Measurements from ENCODE around the gene OR7A5. TPM values are rescaled to one million over a fixed set of nuclear protein-coding genes. Genes with fewer than 3 reads are reported as not detected.
"Not testable (repeated sequence)": the region's sequence is repeated elsewhere in the genome, so short reads cannot be mapped to it uniquely, and the experiment has no call there.

The OR7A5 gene
- total RNA-seq, 1 donor from 2014 or later: not detected

DNA sequence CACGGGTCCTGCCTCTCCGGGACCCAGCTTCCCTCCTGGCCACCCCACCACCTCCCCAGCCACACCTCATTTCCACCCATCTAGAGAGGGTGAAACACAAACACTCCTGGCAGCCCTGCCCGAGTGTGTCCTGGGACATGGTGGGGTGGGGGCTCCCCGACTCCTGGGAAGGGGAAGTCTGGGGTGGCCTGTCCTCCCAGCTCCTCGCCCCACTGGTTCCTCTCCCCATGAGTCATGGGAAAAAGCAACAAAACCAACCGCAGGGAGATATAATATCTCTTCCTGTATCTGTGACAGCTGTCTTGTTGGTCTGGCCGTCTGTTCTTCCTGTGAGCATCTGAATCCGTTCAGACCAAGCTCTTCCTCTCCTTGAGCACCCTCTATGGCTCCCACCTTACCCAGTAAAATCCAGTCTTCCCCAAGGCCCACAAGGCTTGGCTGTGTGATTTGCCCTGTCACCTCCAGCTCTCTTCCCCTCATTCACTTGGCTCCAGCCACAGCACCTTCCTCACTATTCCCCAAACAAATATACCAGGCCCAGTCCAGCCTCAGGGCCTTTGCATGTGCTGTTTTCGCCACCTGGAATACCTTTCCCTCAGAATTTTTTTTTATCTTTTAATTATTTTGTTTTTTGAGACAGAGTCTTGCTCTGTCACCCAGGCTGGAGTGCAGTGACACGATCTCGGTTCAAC lies 49.7 kb downstream of the OR7A5 start:
- peak in 1 of 2 donors; percentile 36 for DNase-seq (ENCODE audit: low read depth in 2 of 2)

DNA sequence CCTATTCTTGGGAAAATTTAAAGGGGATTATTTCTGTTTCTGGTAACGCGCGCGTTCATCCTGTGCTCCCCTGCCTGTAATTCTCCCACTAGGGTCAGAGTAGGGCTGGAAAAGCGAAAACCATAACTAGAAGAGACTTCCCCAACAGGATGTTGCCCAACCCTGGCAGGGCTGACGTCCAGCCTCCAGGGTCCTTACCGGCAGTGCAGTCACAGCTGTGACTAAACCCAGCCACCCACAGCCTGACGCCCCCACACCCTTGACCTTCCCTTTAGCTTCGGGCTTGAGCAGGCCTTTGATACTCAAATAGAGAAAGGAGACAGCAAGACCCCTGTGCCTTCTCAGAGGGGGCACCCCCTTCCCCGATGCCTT lies 50.3 kb downstream of the OR7A5 start:
- peak; percentile 26 to 27 for DNase-seq (ENCODE audit: low read depth in 2 of 2)

GRCh38 chr19:14783410-14783998 lies 51.5 kb downstream of the OR7A5 start:
- not testable (repeated sequence) for DNase-seq (ENCODE audit: low read depth in 2 of 2)

DNA sequence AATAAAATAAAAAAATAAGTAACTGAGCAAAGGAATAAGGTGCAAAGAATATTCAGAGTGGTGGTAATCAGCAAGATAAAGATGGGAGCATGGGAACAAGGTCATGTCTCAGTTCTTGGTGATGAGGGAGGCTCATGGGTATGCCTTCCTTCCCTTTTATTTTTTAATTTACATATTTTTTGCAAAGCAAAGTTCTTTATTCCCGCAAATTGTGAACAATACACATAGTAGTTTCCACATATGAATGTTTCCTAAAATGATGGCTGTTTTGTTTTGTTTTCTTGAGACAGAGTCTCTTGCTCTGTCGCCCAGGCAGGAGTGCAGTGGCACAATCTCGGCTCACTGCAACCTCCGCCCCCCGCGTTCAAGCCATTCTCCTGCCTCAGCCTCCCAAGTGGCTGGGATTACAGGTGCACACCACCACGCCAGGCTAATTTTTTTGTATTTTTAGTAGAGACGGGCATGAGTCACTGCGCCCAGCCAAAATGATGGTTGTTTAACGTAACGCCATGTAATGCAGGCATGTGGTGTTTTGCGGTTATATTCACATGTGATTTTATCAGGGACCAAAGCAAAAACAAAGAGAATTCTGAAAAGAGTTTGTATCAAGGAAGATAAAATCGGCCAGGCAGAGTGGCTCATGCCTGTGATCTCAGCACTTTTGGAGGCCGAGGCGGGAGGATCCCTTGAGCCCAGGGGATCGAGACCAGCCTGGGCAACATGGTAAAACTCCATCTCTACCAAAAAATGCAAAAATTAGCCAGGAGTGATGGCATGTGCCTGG lies 52.2 kb downstream of the OR7A5 start:
- DNase-seq (ENCODE audit: low read depth in 2 of 2): no peak

DNA sequence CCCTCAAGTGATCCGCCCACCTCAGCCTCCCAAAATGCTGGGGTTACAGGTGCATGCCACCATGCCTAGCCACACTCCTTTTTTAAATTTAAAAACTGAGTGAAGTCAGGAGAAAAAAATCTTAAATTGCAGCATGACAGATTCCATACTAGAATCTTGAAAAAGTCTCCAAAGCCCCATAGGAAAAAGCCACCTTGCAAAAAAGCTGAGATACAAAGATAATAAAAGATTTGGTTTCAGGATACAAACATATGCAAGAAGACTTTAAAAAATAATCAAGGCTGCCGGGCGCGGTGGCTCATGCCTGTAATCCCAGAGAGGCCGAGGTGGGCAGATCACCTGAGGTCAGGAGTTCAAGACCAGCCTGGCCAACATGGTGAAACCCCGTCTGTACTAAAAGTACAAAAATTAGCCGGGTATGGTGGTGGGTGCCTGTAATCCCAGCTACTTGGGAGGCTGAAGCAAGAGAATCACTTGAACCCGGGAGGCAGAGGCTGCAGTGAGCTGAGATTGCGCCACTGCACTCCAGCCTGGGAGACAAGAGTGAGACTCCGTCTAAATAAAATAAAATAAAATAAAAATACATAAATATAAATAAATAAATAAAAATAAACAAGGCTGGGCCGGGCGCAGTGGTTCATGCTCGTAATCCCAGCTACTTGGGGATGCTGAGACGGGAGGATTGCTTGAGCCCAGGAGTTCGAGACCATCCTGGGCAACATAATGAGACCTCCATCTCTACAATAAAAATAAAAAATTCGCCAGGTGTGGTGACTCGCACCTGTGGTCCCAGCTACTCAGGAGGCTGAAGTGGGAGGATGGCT lies 53.1 kb downstream of the OR7A5 start:
- DNase-seq (ENCODE audit: low read depth in 2 of 2): not testable (repeated sequence)

DNA sequence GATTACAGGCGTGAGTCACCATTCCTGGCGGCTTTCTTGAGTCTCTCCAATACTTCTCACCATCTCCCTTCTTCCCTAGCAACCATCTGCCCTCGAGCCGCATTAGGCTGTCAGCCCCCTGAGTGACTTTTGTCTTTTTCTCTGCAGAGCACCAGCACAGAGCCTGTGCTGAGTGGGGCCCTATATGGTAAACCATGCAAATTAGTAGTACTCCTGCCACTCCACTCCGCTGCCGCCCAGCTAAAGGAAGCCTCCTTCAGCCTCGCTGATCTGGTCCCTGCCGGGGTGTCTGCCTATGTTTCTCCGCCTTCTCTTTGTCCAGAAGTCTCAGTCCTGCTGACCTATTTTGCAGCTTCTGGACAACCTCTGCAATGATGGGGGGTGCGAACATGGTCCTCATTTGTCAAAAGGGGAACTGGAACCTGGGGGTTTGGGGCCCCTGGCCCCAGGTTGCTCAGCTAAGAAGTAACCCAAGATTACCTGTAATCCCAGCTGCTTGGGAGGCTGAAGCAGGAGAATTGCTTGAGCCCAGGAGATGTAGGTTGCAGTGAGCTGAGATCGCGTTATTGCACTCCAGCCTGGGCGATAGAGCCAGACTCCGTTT lies 54.3 kb downstream of the OR7A5 start:
- DNase-seq (ENCODE audit: low read depth in 2 of 2): not testable (repeated sequence)

DNA sequence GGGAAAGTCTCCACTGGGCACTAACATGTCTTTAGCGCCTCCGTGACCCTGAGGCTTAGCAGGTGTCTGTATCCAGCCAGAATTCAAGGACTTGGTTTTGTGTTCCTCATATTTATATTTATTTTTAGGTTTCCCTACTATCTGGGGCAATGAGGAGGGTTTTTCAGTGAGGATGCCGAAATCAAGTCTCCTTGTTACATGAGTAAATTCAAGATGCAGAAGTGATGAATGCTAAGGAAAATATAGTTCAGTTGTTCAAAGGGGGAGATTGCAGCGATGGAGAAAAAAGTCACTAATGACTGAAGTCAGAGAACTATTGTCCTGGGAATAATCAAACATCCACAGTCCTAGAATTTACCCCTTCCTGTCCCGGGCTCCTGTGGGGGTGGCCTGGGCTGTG lies 55.8 kb downstream of the OR7A5 start:
- no peak for DNase-seq (ENCODE audit: low read depth in 2 of 2)

DNA sequence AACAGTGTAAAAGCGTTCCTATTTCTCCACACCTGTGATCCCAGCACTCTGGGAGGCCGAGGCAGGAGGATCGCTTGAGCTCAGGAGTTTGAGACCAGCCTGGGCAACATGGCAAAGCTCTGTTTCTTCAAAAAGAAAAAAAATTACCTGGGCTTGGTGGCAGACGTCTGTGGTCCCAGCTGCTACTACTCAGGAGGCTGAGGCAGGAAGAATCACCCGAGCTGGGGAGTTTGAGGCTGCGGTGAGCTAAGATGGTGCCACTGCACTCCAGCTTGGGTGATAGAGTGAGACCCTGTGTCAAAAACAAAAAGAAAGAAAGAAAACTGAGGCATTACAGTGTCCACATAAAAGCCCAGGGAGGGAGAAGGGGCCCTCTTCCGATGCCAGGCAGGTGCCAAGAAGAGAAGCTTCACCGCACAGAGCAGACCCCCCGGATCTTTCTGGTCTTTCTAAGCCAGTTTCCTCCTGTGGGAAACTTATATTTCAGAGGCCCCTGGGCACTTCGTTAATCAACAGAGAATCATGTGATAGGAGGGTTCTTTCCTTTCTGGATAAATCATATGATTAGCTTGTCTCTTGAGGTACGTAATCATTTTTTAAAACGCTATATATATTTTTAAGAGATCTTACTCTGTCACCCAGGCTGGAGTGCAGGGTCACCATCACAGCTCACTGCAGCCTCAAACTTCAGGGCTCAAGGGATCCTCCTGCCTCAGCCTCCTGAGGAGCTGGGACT lies 56.7 kb downstream of the OR7A5 start, which contains the start of gene ADGRE2:
Gene ADGRE2 (minus strand): TSS at position 451 of the 736 bp plus-strand sequence. CDS start 1,804 bp downstream, outside the sequence.
- not testable (repeated sequence) for DNase-seq (ENCODE audit: low read depth in 2 of 2)

- DNase-seq (ENCODE audit: low read depth in 2 of 2): not testable (repeated sequence)
Observed at GRCh38 chr19:14777645-14778044, 57.3 kb downstream of the OR7A5 start.

Other genes starting within 250 kb of the OR7A5 start
- gene ADGRE3, start 160.3 kb downstream of the OR7A5 start, total RNA-seq: not detected in 2 replicates
- 4.2 and 9.6 TPM in 2 replicates for gene ZNF333, start 145.1 kb downstream of the OR7A5 start, total RNA-seq
- 0.13 and 0.38 TPM in 2 replicates for gene ADGRE2, start 56.6 kb downstream of the OR7A5 start, total RNA-seq
- not detected in 2 replicates for gene OR7C1, start within 50 bp of the OR7A5 start, total RNA-seq
- not detected in 2 replicates for gene OR7A10, start 13.7 kb upstream of the OR7A5 start, total RNA-seq
- gene OR7A17, start 50.9 kb upstream of the OR7A5 start, total RNA-seq: not detected in 2 replicates
- not detected in 2 replicates for gene OR7C2, start 106.3 kb upstream of the OR7A5 start, total RNA-seq
- not detected in 2 replicates for gene SLC1A6, start 144.7 kb upstream of the OR7A5 start, total RNA-seq
- not detected in 2 replicates for gene CASP14, start 214.3 kb upstream of the OR7A5 start, total RNA-seq
- gene OR1I1, start 247.0 kb upstream of the OR7A5 start, total RNA-seq: not detected in 2 replicates

All from dermis microvascular lymphatic vessel endothelial cell (primary cell).